ENCODE measurements around the gene FGFRL1. TPM values are rescaled to one million over a fixed set of nuclear protein-coding genes. Genes with fewer than 3 reads are reported as not detected.
A peak's percentile ranks its signal among the peaks of the same experiment; 100 is the strongest.

FGFRL1 gene
- total and polyA plus RNA-seq, 4 donors = 11.2 to 43.7 (median 33.4) TPM

GRCh38 chr4:1008840-1009541, 2.4 kb upstream of the FGFRL1 start:
- peaks cover 31% of the 10 kb centered on the region for H3K36me3 ChIP-seq (ENCODE audit: control insufficient read depth, insufficient read depth, low read length)
- no peak overlapping the region for H3K27ac ChIP-seq (ENCODE audit: low read depth, low read length)
- DNase-seq (ENCODE audit: low read depth in 4 of 6, low spot score in 6 of 6) = peak in 1 of 6 donors; percentile 24
- WGBS (ENCODE audit: insufficient coverage) = 4% methylated on average over 32 of the region's 36 CpGs
- H3K4me3 ChIP-seq (ENCODE audit: low read depth, low read length) = peak overlapping the region; percentile 50
- peaks cover 43% of the 10 kb centered on the region for H3K4me1 ChIP-seq (ENCODE audit: control insufficient read depth, insufficient read depth, low read length)
- H3K9me3 ChIP-seq (ENCODE audit: control insufficient read depth, insufficient read depth, low read length) = no peaks in the 10 kb centered on the region
- H3K27me3 ChIP-seq (ENCODE audit: control insufficient read depth, insufficient read depth, low read length) = peaks cover 38% of the 10 kb centered on the region

GRCh38 chr4:1009542-1010394, 1.7 kb upstream of the FGFRL1 start:
- H3K27ac ChIP-seq (ENCODE audit: low read depth, low read length) = no peak overlapping the region
- peak overlapping the region; percentile 50 for H3K4me3 ChIP-seq (ENCODE audit: low read depth, low read length)
- WGBS (ENCODE audit: insufficient coverage) = under 1% methylated on average over 72 of the region's 109 CpGs
- peaks cover 27% of the 10 kb centered on the region for H3K36me3 ChIP-seq (ENCODE audit: control insufficient read depth, insufficient read depth, low read length)
- DNase-seq (ENCODE audit: low read depth in 4 of 6, low spot score in 6 of 6) = peak in 2 of 6 donors; percentile 67 to 80
- H3K9me3 ChIP-seq (ENCODE audit: control insufficient read depth, insufficient read depth, low read length) = no peaks in the 10 kb centered on the region
- H3K4me1 ChIP-seq (ENCODE audit: control insufficient read depth, insufficient read depth, low read length) = peaks cover 51% of the 10 kb centered on the region
- peaks cover 31% of the 10 kb centered on the region for H3K27me3 ChIP-seq (ENCODE audit: control insufficient read depth, insufficient read depth, low read length)

GRCh38 chr4:1010395-1011021, 918 bp upstream of the FGFRL1 start:
- Histone ChIP-seq H3K27me3 (ENCODE audit: control insufficient read depth, insufficient read depth, low read length) (peaks cover 26% of the 10 kb centered on the region), H3K4me3 (ENCODE audit: low read depth, low read length) (no peak overlapping the region), H3K9me3 (ENCODE audit: control insufficient read depth, insufficient read depth, low read length) (no peaks in the 10 kb centered on the region), H3K4me1 (ENCODE audit: control insufficient read depth, insufficient read depth, low read length) (peaks cover 59% of the 10 kb centered on the region), H3K27ac (ENCODE audit: low read depth, low read length) (no peak overlapping the region), H3K36me3 (ENCODE audit: control insufficient read depth, insufficient read depth, low read length) (peaks cover 24% of the 10 kb centered on the region)
- 2% methylated on average over 36 of the region's 36 CpGs for WGBS (ENCODE audit: insufficient coverage)
- DNase-seq (ENCODE audit: low read depth in 4 of 6, low spot score in 6 of 6) = peak in 2 of 6 donors; percentile 32 to 48

- WGBS (ENCODE audit: insufficient coverage) = 0% methylated on average over 53 of the region's 69 CpGs
- no peak for DNase-seq (ENCODE audit: low read depth in 4 of 6, low spot score in 6 of 6)
- Histone ChIP-seq H3K27ac (ENCODE audit: low read depth, low read length) (no peak overlapping the region), H3K36me3 (ENCODE audit: control insufficient read depth, insufficient read depth, low read length) (peaks cover 34% of the 10 kb centered on the region), H3K4me1 (ENCODE audit: control insufficient read depth, insufficient read depth, low read length) (peaks cover 70% of the 10 kb centered on the region), H3K27me3 (ENCODE audit: control insufficient read depth, insufficient read depth, low read length) (peaks cover 26% of the 10 kb centered on the region), H3K9me3 (ENCODE audit: control insufficient read depth, insufficient read depth, low read length) (no peaks in the 10 kb centered on the region), H3K4me3 (ENCODE audit: low read depth, low read length) (no peak overlapping the region)
Observed at GRCh38 chr4:1011666-1012033, 224 bp downstream of the FGFRL1 start.

- whole genome bisulfite sequencing (ENCODE audit: insufficient coverage) = 5% methylated on average over 56 of the region's 69 CpGs
- Histone ChIP-seq H3K9me3 (ENCODE audit: control insufficient read depth, insufficient read depth, low read length) (no peaks in the 10 kb centered on the region), H3K27ac (ENCODE audit: low read depth, low read length) (no peak overlapping the region), H3K27me3 (ENCODE audit: control insufficient read depth, insufficient read depth, low read length) (peaks cover 26% of the 10 kb centered on the region), H3K4me1 (ENCODE audit: control insufficient read depth, insufficient read depth, low read length) (peaks cover 75% of the 10 kb centered on the region), H3K4me3 (ENCODE audit: low read depth, low read length) (peak overlapping the region; percentile 45), H3K36me3 (ENCODE audit: control insufficient read depth, insufficient read depth, low read length) (peaks cover 39% of the 10 kb centered on the region)
- DNase-seq (ENCODE audit: low read depth in 4 of 6, low spot score in 6 of 6) = peak in 2 of 6 donors; percentile 31 to 62
Observed at GRCh38 chr4:1012034-1012739, 761 bp downstream of the FGFRL1 start.

- no peak for DNase-seq (ENCODE audit: low read depth in 4 of 6, low spot score in 6 of 6)
- Histone ChIP-seq H3K36me3 (ENCODE audit: control insufficient read depth, insufficient read depth, low read length) (peaks cover 50% of the 10 kb centered on the region), H3K27ac (ENCODE audit: low read depth, low read length) (peak overlapping the region; percentile 86), H3K4me3 (ENCODE audit: low read depth, low read length) (no peak overlapping the region), H3K4me1 (ENCODE audit: control insufficient read depth, insufficient read depth, low read length) (peaks cover 88% of the 10 kb centered on the region), H3K9me3 (ENCODE audit: control insufficient read depth, insufficient read depth, low read length) (no peaks in the 10 kb centered on the region), H3K27me3 (ENCODE audit: control insufficient read depth, insufficient read depth, low read length) (peaks cover 19% of the 10 kb centered on the region)
- WGBS (ENCODE audit: insufficient coverage) = 92% methylated on average over 40 of the region's 43 CpGs
Observed at GRCh38 chr4:1013225-1014073, 2.0 kb downstream of the FGFRL1 start.

GRCh38 chr4:1014291-1015167, 3.1 kb downstream of the FGFRL1 start:
- WGBS (ENCODE audit: insufficient coverage) = 23% methylated on average over 28 of the region's 36 CpGs
- H3K9me3 ChIP-seq (ENCODE audit: control insufficient read depth, insufficient read depth, low read length) = no peaks in the 10 kb centered on the region
- DNase-seq (ENCODE audit: low read depth in 4 of 6, low spot score in 6 of 6) = peak in 4 of 6 donors; percentile 61 to 91 (median 84)
- H3K27me3 ChIP-seq (ENCODE audit: control insufficient read depth, insufficient read depth, low read length) = peaks cover 11% of the 10 kb centered on the region
- peaks cover 89% of the 10 kb centered on the region for H3K4me1 ChIP-seq (ENCODE audit: control insufficient read depth, insufficient read depth, low read length)
- H3K36me3 ChIP-seq (ENCODE audit: control insufficient read depth, insufficient read depth, low read length) = peaks cover 56% of the 10 kb centered on the region
- H3K4me3 ChIP-seq (ENCODE audit: low read depth, low read length) = no peak overlapping the region
- peak overlapping the region; percentile 86 for H3K27ac ChIP-seq (ENCODE audit: low read depth, low read length)

- Histone ChIP-seq H3K27me3 (ENCODE audit: control insufficient read depth, insufficient read depth, low read length) (peaks cover 8% of the 10 kb centered on the region), H3K4me1 (ENCODE audit: control insufficient read depth, insufficient read depth, low read length) (peaks cover 91% of the 10 kb centered on the region), H3K36me3 (ENCODE audit: control insufficient read depth, insufficient read depth, low read length) (peaks cover 61% of the 10 kb centered on the region), H3K9me3 (ENCODE audit: control insufficient read depth, insufficient read depth, low read length) (no peaks in the 10 kb centered on the region), H3K4me3 (ENCODE audit: low read depth, low read length) (no peak overlapping the region), H3K27ac (ENCODE audit: low read depth, low read length) (peak overlapping the region; percentile 86)
- 37% methylated on average over 8 of the region's 8 CpGs for WGBS (ENCODE audit: insufficient coverage)
- no peak for DNase-seq (ENCODE audit: low read depth in 4 of 6, low spot score in 6 of 6)
Observed at GRCh38 chr4:1015179-1015578, 3.8 kb downstream of the FGFRL1 start.
